Endothelial cell of umbilical vein (primary cell): ENCODE results near the gene MYLK.

Experiments used
- POLR2A ChIP-seq: IDR thresholded peaks from 2 replicates; pipeline ENCODE4 v1.6.1; 2012; ENCODE audit warnings: low read depth, mild to moderate bottlenecking, control low read depth, low read length
- TF ChIP-seq, protein P1 (sequence below), 2 donors: IDR thresholded peaks; 1 replicate in 1 of 2; 2 replicates in 1 of 2; pipeline ENCODE4 v1.5.1; 2011; ENCODE audit warnings: low read length in 2 of 2, mild to moderate bottlenecking in 2 of 2, moderate library complexity in 2 of 2, control low read depth in 1 of 2, inconsistent platforms in 1 of 2, low read depth in 1 of 2; ENCODE audit not compliant: insufficient read depth in 1 of 2; ENCODE audit errors: extremely low read depth in 1 of 2
- TF ChIP-seq, protein P2 (sequence below): IDR thresholded peaks from 2 replicates; pipeline ENCODE4 v1.6.1; 2011; ENCODE audit not compliant: insufficient read depth, insufficient read length

DNA sequence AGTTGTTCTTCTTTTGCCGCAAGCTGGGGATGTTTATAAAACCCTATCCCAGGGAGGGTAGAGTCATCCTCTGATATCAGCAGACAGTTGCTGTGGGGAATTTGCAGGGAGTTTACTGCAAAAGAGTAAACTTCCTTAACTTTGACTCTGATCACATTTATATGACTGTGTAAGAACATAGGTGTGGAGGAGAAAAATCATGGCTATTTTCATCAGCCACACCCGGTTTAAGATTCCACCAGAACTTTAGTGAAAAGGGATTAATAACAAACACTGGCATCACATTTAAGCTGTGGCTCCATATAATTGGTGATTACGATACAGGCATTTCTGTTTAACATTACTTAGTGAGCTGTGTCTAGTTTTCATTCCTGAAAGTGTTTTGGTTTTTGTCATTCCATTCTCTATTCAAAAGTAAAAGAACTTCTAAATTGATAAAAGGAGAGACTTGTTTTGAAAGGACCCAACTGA, 143.1 kb downstream of the MYLK start:
- no peak for TF ChIP-seq POLR2A
- TF ChIP-seq, protein P1, sequence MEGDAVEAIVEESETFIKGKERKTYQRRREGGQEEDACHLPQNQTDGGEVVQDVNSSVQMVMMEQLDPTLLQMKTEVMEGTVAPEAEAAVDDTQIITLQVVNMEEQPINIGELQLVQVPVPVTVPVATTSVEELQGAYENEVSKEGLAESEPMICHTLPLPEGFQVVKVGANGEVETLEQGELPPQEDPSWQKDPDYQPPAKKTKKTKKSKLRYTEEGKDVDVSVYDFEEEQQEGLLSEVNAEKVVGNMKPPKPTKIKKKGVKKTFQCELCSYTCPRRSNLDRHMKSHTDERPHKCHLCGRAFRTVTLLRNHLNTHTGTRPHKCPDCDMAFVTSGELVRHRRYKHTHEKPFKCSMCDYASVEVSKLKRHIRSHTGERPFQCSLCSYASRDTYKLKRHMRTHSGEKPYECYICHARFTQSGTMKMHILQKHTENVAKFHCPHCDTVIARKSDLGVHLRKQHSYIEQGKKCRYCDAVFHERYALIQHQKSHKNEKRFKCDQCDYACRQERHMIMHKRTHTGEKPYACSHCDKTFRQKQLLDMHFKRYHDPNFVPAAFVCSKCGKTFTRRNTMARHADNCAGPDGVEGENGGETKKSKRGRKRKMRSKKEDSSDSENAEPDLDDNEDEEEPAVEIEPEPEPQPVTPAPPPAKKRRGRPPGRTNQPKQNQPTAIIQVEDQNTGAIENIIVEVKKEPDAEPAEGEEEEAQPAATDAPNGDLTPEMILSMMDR (IDR thresholded peaks at IDR 0.05; ENCODE audit: extremely low read depth in 1 of 2, insufficient read depth in 1 of 2, low read depth in 1 of 2, low read length in 2 of 2), result no peak
- TF ChIP-seq, protein P2, sequence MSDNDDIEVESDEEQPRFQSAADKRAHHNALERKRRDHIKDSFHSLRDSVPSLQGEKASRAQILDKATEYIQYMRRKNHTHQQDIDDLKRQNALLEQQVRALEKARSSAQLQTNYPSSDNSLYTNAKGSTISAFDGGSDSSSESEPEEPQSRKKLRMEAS, result no peak
